LNCaP clone FGC (cell line): ENCODE results near the gene IER2.
"Not testable (repeated sequence)": the region's sequence is repeated elsewhere in the genome, so short reads cannot be mapped to it uniquely, and the experiment has no call there.

Experiments used
- DNase-seq: peaks from one replicate; pipeline ENCODE4 v3.0.0-alpha.2; 2011; ENCODE audit warnings: low read depth
- H3K4me3 ChIP-seq: 2 replicates; pipeline ENCODE4 v1.5.1; 2011; ENCODE audit warnings: mild to moderate bottlenecking, low read depth, low read length, control low read depth
- CTCF ChIP-seq: IDR thresholded peaks from 2 replicates; pipeline ENCODE4 v1.5.1; 2012; ENCODE audit warnings: mild to moderate bottlenecking; ENCODE audit not compliant: control insufficient read depth, insufficient read depth; ENCODE audit errors: extremely low read depth

The IER2 gene

GRCh38 chr19:13169769-13170168, 19.6 kb downstream of the IER2 start:
- no peak for DNase-seq
- no peak for TF ChIP-seq CTCF
- H3K4me3 ChIP-seq, result no peak overlapping the region

DNA sequence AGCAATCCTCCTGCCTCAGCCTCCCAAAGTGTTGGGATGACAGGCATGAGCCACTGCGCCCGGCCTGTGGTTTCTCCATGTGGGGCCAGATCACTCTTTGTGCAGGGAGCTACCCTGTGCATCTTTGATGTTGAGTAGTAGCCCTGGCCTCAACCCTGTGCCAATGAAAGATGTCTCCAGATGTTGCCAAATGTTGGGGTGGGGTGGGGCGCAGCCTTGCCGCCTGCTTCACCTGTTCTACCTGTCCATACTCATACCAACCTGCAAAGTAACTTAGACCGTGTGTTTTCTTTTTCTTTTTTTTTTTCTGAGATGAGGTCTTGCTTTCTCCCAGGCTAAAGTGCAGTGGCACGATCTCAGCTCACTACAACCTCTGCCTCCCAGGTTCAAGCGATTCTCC, 20.9 kb downstream of the IER2 start:
- TF ChIP-seq CTCF, result no peak
- no peak overlapping the region for H3K4me3 ChIP-seq
- DNase-seq, result no peak

DNA sequence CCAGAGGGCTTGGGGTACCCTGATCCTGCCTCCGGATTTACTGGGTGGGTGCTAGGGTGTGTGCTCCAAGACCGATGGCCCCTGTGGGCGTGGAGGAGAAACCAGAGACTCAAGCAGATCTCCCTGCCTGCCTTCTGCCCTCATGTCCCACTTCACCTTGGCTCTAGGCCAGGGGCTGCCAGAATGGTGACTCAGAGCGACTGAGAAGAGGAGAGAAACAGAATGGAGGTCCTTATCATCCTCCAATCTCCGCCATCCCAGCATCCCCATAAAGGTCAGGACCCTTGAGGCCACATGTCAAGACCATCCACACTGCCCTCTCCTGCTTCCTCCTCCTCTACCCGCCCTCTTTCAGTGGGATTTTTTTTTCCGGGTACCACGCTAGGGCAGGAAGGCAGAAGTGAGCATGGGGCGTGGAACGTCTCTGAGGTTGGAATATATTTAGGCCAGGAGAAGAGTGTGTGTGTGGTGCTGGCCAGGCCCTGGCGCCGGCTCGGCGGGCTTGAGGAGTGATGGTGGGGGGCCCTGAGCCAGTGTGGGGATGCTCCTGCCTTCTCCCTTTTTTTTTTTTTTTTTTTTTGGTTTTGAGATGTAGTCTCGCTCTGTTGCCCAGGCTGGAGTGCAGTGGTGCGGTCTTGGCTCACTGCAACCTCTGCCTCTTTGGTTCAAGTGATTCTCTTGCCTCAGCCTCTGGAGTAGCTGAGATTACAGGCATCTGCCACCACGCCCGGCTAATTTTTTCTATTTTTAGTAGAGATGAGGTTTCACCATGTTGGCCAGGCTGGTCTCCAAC, 22.3 kb downstream of the IER2 start:
- H3K4me3 ChIP-seq, result no peak overlapping the region
- TF ChIP-seq CTCF, result no peak
- no peak for DNase-seq

DNA sequence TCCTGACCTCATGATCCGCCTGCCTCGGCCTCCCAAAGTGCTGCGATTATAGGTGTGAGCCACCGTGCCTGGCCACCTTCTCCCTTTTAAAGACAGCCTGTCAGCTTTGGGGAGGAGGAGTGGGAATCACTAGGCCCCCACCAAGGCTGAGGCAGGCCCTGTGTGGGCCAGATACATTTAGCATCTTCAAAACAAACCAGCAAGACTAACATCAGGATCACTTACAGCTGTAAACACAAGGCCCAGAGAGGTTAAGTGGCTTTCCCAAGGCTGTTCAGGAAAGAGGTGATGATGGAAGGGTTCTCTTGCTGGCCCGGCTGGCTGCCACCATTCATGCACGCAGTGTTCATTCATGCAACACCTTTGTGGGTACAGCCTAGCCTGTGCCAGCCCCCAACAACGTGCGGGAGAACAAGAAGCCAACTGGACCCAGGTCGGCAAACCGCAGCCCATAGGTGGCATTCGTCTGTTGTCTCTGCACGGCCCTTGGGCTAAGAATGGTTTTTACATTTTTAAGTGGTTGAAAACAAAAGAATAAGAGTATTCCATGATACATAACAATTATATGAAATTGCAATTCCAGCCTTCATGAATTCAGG, 23.0 kb downstream of the IER2 start:
- no peak overlapping the region for H3K4me3 ChIP-seq
- TF ChIP-seq CTCF, result no peak

GRCh38 chr19:13176345-13176744, 26.1 kb downstream of the IER2 start:
- no peak for TF ChIP-seq CTCF
- H3K4me3 ChIP-seq, result no peak overlapping the region
- DNase-seq, result no peak

More for the DNA sequence above, 23.0 kb downstream of the IER2 start:
- no peak for DNase-seq

GRCh38 chr19:13177584-13177983, 27.4 kb downstream of the IER2 start:
- DNase-seq, H3K4me3 ChIP-seq: not testable (repeated sequence)

GRCh38 chr19:13178291-13178690, 28.1 kb downstream of the IER2 start:
- not testable (repeated sequence) for H3K4me3 ChIP-seq, DNase-seq
